ENCODE data around the gene LRCH1.
A peak's percentile ranks its signal among the peaks of the same experiment; 100 is the strongest.

LRCH1 gene

DNA sequence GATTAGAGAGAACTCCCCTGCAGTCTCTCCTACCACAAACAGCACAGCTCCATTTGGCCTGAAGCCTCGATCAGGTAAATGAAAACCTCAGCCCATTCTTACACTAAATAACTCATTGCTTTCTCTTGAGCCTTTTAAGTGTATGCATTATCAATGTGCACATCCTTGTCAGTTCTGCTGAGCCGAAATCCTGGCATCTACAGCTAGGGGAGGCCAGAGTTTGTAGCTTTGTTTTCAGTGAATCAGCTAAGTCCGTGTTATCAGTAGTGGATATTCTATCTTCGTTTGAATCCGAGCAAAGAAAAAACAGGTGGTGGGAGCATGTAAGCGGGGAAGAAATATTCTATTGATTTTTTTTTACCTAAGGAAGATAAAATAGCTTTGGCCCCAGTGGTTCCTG, 159.6 kb downstream of the LRCH1 start:
- DNase-seq (ENCODE audit: low read depth), result no peak

DNA sequence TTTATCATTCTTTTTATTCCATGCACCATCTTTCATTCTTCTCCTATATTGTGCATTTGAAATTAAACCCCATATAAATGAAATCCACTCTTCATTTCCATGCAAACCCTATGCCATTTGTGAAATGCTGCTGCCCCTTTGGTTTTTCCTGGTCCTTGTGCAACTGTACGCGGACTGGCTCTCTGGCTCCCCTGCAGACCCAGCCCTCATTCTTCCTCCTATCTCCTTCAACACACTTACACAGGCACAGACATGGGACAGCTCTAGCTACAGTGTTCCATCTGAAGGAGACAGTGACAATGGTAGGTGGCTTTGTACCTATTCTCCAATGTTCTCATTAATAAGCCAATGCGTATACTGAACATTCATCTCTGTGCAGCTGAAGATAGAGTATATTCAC, 162.4 kb downstream of the LRCH1 start:
- DNase-seq (ENCODE audit: low read depth), result no peak

DNA sequence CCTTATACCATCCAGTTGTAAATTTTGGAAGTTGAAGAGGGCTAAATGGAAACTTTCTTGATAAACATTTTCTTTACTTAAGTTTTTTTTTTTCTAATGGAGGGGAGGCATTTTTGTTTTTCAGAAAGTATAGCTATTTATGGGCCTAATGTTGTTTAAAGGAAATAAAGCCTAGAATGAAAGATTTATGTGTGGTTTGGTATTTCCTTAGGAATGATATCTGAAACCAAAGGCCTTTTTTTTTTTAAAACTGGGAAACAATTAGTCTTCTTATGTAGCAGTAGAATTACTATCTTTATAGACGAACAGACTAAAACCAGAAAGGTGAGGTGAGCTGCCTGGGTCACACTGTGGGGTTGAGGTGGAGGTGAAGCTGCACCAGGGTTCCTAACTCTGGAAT, 163.9 kb downstream of the LRCH1 start:
- no peak for DNase-seq (ENCODE audit: low read depth)

DNA sequence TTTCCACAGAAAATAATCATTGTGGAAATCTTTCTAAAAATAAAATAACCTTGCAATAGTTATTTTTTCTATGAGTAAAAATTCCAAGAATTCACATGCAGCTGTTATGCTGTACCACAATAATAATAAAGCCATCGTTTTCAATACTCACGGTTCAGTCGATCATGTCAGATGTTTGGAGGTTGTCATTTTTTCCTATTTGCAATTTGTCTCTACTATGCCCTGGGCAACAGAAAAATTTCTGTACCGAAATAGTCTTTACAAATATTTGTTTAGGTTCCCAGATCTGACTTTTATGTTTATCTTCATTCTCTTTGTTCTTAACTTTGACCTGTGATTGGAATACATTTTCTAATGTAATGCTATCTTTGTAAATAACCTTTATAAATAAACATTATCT, 164.3 kb downstream of the LRCH1 start:
- no peak for DNase-seq (ENCODE audit: low read depth)

DNA sequence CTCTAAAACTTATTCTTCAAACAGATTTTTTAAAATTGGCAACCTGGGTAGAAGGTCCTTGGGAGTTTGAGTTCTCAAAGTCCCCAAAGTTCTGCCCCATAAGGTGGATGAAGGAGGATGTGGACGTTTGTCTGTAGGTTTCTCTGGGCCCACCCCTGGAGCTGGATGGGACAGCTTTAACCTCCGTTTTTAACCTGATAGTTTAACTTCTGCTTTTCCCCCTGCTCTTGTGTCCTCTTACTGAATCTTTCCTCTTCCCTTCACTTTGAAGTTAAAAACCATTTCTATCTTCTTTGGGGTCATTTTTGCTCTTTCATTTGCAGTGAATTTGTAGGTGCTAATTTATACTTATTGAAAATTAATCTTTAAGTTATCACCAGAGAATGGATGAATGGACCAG, 164.9 kb downstream of the LRCH1 start:
- no peak for DNase-seq (ENCODE audit: low read depth)

DNA sequence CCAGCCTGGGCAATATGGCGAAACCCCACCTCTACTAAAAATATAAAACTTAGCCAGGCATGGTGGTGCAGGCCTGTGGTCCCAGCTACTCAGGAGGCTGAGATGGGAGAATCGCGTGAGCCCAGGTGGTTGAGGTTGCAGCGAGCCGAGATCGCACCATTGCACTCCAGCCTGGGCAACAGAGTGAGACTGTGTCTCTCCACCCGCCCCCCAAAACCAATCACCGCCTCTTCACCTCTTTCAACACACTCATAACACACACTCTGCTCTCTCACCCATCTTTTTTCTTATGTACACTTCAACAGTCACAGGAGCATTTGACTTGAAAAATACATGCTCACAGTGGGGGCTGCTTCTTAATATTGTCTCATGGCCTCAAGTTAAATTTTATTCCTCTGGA, 167.2 kb downstream of the LRCH1 start:
- no peak for DNase-seq (ENCODE audit: low read depth)

DNA sequence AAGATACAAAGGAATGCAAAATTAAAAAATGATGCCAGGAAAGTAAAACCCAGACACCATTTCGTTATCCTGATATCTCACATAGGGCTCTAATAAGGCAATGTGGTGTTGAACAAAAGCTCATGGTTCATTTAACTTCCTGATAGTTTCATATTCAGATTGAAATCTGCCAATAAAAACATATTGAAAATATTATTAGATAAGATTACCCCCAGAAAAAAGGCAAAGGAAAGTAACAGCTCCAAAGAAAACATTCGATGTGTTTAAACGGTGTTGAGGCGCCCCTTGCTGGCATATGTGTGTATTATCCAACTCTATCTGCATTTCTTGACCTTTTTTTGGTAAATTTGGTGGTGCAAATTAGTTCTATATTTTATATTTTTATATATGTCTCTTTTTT, 168.1 kb downstream of the LRCH1 start:
- peak; percentile 4 for DNase-seq (ENCODE audit: low read depth)

DNA sequence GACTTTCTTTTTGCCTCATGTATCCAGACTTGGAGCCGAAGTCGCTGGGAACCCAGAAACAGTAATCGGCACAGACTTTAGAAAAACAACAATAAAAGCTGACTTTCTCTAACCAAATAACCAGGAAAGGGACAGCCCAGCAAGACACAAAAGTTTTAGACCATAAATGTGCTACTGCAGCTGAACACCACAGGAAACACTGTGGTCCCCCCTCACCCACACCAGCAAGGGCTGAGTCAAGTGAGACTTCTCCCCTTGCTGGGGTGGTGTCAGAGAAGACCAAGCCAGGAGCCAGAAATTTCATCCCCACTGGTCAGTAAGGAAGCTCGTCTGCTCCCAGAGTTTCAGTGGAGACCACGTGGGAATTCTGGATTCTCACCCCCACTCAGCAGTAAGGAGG, 173.4 kb downstream of the LRCH1 start:
- DNase-seq (ENCODE audit: low read depth), result no peak

DNA sequence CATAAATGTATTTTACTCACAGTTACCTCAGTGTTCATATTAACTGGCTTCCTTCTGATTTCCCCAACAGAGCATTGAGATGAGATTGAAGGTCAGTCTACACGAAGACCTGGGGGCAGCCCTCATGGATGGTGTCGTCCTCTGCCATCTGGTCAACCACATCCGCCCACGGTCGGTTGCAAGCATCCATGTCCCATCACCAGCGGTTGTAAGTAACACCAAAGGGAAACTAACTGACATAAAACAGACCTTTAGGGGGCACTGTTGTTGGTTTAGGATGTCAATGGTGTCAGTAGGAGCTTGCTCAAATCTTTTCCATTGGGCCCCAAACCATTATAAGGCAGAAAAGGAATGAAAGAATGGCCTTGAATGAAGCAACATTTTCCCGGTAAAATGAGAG, 175.8 kb downstream of the LRCH1 start:
- DNase-seq (ENCODE audit: low read depth), result peak; percentile 7

DNA sequence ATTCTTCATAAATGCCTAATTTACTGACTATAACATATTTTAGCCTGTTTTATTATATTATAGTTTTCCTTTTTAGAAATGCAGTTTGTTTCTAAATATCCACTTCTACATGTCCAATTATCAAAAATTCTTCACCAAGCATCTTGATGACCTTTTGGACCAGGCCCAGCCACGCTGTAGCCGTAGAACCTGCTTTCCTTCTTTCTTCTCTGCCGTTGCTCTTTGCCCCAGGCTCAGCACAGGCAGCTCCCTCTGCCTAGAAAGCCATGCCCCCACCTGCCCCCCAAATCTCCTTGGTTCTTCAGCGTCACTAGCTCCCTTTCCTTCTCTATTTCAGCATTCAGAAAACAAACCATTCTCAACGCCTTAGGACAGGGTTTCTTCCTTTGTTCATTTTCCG, 178.6 kb downstream of the LRCH1 start:
- DNase-seq (ENCODE audit: low read depth), result no peak

DNA sequence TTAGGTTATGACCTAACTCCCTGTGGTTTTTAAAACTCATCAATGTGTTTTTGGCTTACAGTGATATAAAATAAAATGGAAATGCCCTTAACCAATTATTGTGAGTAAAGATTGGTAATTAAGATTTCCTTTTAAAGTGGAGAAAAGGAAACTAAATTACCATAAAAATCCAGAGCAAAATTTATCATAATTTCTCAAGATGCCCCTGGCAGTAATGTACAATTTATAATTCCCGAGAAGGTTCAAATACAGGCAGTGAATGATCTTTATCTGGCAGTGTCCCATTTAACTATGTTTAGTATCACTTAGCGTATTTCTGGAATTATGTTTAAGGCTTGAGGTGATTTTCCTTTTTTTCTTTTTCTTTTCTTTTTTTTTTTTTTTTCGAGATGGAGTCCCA, 182.5 kb downstream of the LRCH1 start:
- no peak for DNase-seq (ENCODE audit: low read depth)

DNA sequence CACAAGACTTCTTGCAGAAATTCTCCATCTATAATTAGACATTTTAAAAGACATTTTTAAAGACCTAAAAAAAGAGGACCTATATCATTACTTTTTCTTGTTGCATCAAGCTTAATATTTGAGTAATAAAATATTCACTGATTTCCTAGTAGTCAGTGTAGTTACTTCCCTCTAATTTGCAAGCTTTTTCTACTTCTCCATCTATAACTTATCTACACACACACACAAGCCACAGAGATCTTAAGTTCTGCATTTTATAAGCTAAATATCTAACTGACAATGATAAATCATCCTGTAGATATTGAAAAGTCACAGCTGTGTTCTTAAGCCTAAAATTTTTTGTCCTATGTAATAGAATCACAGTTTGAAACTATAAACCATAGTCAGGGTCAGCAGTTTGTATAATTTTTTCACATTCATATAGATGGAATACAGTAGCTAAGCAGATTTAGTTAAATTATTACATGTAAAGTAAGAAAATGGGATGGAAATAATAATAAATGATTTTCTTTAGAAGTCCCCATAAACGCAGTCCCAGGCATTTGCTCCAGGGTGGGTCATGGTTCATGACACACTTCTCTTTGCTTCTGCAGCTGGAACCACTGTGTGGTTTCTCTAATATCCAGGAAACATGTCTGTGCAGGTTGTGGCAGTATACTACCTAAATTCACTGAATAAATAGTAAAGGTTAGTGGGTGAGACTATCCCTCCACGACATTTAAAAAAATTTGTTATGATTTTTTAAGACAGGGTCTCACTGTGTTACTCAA, 183.8 kb downstream of the LRCH1 start:
- no peak for DNase-seq (ENCODE audit: low read depth)

DNA sequence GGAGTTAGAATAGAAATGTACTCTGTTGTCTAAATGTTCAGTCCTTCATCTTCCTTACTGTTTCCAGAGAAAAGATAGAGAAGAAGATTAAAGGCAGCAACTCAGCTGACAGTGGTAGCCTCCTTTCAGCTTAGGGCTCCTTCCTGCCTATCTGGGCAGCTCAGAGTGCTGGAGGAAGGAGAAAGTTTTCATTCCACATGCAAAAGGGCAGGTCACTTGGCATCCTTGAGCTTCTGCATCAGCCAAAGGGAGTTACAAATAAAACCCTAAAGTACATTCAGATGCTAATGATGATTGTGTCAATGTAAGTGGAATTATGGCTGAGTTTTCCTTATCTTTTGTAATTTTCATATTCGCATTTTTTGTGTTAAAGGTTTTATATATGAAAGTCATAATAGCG, 185.1 kb downstream of the LRCH1 start:
- DNase-seq (ENCODE audit: low read depth), result no peak

DNA sequence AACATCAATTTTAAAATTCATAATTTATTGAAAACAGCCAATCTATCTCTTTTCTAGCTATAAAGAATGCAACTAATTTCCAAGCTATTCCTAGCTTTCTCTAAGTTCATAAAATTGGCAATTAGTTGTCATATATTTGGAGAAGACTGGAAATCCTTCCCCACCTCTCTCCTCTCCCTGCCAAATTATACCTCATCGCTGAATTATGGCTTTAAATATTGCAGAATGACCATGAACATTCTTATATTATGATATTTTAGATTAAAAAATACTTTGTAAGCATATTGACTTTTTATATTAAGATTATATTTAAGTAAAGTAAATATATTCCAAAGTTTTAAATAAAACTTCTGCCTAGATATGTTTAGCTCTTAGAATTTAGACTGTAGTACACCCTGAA, 185.8 kb downstream of the LRCH1 start:
- no peak for DNase-seq (ENCODE audit: low read depth)

DNA sequence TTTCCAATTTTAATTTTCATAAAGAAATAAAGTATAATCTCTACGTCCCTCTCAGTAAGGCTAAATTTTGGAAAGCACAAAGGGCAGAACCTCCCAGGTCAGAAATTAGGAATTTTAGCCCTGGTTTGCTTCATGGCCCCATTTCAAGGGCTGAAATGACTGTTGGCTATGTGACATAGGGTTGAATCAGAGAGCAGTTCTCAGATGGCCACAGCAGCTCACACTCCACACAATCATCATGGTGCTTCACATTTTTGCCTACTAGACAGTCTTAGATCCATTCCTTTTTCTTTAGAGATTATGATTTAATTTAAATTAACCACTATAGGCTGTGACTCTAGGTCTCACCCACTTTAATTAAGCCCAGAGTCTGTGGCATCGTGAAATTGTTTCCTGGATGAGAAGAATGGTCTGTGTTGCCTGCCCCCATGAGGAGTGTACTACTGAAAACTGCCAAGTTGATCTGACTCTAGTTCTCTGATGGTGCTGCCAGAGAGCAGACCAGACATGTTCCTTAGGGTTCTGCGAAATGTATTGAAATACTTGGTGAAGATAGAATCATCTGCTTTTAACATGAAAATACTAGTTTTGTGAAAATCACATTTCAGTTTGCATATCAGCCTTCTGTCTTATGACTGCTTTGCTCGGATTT, 186.6 kb downstream of the LRCH1 start:
- DNase-seq (ENCODE audit: low read depth), result no peak

DNA sequence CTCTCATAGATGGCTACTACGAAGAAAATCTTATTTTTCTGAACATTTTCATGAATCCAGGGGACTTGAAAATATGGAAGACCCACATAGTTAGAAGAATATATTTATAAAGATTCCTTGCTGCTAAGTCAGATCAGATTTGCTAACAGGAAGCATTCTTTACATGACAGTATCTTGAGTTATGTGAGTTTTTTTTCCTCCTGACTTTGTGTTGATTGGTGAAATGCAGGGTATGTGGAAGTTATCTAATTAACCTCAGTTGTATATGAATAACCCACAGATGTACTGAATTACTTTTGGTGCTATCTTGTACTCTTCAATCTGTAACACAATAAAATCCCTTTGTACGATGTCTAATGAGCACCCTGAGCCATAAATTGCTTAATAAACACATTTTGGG, 190.2 kb downstream of the LRCH1 start:
- DNase-seq (ENCODE audit: low read depth), result no peak

DNA sequence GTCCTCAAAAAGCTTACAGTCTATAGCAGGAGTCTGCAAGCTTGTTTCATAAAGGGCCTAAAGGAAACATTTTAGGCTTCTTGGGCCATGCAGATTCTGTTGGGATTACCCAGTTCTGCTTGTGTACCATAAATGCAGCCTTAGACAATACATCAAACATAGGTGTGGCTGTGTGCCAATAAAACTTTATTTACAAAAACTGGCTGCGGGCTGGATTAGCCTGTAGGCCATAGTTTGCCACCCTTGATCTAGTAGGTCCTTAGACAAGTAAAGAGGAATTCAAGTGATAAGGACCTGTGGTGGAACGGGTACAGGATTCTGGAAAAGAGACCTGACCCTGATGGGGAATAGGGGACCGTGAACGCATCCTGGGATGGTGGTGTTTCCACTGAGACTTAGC, 192.1 kb downstream of the LRCH1 start:
- DNase-seq (ENCODE audit: low read depth), result no peak

DNA sequence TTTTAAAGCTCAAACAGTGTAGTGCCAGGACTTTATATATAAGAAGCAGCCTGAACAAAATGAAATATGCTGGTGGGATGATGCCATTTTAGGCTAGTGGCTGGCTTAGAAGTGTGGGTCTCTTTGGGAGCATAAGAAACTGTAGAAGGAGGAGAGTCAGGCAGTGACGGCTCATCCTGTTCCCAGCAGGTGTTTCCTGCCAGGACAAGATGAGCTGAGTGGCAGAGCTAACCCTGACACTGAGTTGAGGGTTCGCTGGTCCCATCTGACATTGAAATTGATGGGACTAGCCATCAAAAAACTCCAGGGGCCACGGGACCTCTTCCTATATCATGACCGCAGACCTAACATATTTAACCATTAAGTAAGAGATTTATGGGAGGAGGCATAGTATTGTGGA, 192.7 kb downstream of the LRCH1 start:
- no peak for DNase-seq (ENCODE audit: low read depth)

DNA sequence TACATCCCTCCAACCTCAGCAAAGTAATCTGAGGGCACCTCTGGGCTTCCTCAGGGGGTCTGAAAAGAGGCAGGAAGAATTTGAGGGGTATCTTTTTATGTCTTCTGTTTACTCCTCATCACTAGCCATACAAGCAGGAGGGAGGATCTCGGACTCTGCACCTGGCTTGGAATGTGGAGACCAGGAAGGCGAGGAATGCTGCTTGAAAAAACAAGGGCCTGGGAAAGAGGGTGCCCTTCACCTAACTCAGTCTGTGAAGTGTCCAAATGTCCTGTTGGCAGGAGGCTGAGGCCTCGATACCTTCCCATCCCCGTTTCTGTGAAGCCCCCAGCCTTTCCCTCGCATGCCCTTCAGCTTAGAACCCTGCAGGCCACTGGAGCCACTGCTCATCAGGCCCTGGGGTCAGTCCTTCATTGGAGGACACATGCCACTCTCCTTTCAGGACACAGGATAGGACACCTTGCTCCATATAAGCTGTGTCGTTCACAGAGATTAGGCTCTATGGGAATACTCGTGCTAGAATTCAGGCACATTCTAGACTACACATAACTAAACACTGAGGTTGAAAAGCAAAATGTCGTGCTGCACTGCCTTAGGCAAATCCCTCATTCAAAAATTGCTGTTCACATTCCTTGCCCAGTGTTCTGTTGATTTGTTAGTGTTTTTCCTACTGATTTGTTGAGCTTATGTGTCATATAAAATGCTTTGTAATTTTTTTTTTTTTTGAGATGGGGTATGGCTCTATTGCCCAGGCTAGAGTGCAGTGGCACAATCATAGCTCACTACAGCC, 194.3 kb downstream of the LRCH1 start:
- DNase-seq (ENCODE audit: low read depth), result no peak

DNA sequence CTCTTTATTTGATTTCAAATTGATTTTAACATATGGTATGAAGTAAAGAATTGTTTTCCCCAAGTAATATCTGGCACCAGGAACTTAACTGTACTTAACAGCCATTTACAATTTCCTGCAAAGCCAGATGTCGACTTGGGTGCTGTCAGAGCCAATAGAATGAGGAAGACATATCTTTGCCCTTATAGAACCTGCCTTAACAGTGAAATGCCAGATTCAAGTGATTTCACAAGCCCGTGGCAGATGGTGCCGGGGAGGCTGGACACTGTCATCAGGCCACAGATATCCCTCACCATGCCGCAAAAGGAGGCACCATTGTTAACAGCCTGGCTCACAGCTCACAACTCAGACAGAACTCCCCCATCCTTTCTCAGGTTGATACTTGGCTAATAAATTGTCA, 195.3 kb downstream of the LRCH1 start:
- DNase-seq (ENCODE audit: low read depth), result no peak

DNA sequence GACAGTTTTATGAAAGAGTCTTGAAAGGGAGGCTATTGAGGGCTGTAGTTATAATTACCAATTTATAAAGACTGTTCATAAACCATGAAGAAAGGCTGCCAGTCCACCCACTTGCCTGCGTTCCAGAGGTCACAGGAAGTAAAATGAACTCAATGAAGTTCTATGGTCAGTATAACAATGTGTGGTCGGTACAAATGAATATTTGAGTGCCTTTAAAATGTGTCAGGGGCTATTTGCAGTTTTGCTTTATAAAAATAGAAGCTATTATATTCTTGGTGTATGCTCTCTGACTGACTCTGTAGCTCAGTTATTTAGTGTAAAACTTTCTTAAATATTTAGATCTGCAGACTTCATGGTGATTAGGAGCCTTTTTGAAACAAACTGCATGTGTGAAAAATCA, 197.0 kb downstream of the LRCH1 start:
- DNase-seq (ENCODE audit: low read depth), result no peak

DNA sequence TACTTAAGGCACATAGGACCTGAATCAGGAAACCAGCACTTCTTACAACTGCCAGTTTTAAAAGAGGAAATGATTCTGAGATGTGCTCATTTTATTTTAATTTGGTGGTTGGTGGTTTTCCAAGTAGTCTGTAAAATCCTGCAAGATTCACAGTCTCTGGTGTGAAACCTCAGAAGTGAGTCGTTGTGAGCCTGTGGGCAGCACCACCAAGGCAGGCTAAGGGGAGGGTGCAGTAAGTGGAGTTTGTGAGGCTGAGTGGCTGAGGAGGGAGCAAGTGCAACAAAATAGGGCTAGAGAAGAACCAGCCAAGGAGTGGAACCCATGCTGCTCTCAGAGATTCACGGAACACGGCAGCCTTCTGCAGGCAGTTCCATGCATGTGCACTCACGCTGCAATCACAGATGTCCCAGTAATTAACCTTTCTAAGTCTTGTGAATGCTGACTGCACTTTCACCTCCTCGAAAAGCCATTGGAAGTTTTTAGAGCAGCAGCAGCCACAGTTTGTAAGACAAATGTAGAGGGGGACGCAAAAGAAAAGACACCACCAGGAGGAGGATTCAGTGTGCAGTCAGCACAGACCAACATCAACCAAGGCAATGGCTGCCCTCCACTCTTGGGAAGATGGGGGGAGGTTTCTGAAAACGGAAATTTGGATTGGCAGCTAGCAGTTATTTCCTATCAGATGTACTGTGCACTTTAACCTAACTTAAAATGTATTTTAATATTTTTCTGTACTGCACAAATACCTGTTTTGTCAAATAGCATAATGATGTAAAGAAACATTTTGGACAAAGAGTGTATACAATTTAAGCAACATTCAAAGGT, 199.1 kb downstream of the LRCH1 start:
- DNase-seq (ENCODE audit: low read depth), result peak; percentile 39

Measured in activated T-cell treated with anti-CD3 and anti-CD28 coated beads for 48 hours (primary cell).